Fibroblast of lung (primary cell): ENCODE data around the gene DHRS12.

Experiments
- EZH2 ChIP-seq: IDR thresholded peaks from 2 replicates; pipeline ENCODE4 v1.5.1; 2012; ENCODE audit warnings: low read length, control low read depth, mild to moderate bottlenecking; ENCODE audit errors: missing control alignments
- TF ChIP-seq, protein P1 (sequence below), 2 donors: IDR thresholded peaks in 1 of 2; conservative IDR thresholded peaks in 1 of 2; 1 replicate in 1 of 2; 2 replicates in 1 of 2; pipeline ENCODE4 v1.5.1; 2011 to 2012; ENCODE audit warnings: low read length in 2 of 2, control low read depth in 1 of 2, inconsistent platforms in 1 of 2, low read depth in 1 of 2, mild to moderate bottlenecking in 1 of 2

DNA sequence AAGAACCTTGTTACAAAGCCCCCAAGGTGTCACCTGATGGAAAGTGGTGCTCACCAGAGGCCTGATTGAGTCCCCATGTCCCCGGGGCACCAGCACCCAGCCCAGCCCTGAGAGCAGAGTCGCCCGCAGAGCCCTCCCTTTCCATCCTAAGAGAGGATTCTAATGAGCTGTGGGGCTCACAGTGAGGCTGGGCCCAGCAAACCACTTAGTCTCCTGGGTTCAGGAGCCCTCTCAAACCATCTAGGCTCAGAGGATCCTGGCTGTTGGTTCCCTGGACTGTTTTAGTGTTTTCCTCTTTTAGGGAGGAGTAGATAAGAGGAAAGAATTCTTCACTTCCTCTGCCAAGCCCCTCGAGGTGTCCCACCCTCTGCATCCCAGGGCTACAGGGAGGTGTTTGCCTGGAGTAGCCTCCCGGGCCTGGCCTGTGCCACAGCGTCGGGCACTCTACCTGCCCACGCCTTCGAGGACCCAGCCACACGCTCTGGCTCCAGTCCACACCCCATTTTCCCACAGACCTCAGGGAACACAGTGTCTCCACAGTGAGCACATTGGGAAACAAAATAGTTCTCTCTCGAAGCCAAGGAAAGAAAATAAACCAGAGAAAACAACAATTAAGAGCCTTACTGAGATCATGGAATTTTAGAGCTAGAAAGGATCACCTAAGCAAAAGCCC lies 34.4 kb downstream of the DHRS12 start:
- TF ChIP-seq, protein P1, sequence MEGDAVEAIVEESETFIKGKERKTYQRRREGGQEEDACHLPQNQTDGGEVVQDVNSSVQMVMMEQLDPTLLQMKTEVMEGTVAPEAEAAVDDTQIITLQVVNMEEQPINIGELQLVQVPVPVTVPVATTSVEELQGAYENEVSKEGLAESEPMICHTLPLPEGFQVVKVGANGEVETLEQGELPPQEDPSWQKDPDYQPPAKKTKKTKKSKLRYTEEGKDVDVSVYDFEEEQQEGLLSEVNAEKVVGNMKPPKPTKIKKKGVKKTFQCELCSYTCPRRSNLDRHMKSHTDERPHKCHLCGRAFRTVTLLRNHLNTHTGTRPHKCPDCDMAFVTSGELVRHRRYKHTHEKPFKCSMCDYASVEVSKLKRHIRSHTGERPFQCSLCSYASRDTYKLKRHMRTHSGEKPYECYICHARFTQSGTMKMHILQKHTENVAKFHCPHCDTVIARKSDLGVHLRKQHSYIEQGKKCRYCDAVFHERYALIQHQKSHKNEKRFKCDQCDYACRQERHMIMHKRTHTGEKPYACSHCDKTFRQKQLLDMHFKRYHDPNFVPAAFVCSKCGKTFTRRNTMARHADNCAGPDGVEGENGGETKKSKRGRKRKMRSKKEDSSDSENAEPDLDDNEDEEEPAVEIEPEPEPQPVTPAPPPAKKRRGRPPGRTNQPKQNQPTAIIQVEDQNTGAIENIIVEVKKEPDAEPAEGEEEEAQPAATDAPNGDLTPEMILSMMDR (conservative IDR thresholded peaks at IDR 0.05 in 1 of 2, IDR thresholded peaks at IDR 0.05 in 1 of 2; ENCODE audit: low read depth in 1 of 2, low read length in 2 of 2), result no peak
- TF ChIP-seq EZH2, result no peak
